ENCODE measurements around the gene HOXC10. TPM values are rescaled to one million over a fixed set of nuclear protein-coding genes. Genes with fewer than 3 reads are reported as not detected.

HOXC10 gene
- polyA plus RNA-seq, 4 donors = 1.2 TPM; not detected in 3

DNA sequence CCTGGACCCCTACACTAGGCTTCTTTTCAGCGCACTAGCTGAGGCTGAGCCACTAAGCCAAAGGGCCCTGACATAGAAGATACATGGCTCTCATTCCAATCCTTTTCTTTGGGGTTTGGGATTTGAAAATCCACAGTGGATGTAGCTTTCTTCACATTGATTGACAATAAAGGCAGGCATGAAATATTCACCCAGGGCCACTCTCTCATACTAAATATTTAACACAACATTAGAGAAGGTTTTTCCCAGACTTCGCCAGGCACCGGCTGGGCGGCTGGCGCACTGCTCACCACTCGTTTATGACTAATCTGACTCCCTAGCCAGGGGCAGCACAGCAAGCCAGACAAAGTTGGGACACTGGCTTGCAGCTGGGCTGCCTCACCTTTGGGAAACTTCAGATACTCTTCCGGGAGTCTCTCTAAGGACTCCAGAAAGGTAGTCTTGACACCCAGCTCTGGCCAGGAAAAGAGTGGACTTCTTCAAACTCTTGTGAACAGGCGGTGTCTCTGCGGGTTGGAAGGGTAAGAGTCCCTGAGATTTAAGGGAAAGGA, 12.7 kb upstream of the HOXC10 start:
- H3K27ac ChIP-seq (ENCODE audit: low read depth in 1 of 3, low read length in 2 of 3) = no peak overlapping the region
- H3K9me3 ChIP-seq (ENCODE audit: control insufficient read depth in 2 of 2, insufficient read depth in 1 of 2, low read depth in 1 of 2, low read length in 1 of 2) = peaks cover 0 to 16% of the 10 kb centered on the region in 2 donors
- peaks cover 0 to 15% (median 13%) of the 10 kb centered on the region in 3 donors for H3K4me1 ChIP-seq (ENCODE audit: control insufficient read depth in 3 of 3, insufficient read depth in 2 of 3, low read depth in 1 of 3, low read length in 2 of 3)
- H3K27me3 ChIP-seq (ENCODE audit: control insufficient read depth in 3 of 3, insufficient read depth in 3 of 3, low read length in 3 of 3) = peaks cover 5 to 98% (median 81%) of the 10 kb centered on the region in 3 donors
- DNase-seq = no peak
- H3K4me3 ChIP-seq (ENCODE audit: low read depth in 1 of 3, low read length in 3 of 3) = no peak overlapping the region
- 22 to 27% (median 26%) methylated on average over 9 of the region's 9 CpGs for WGBS, 3 donors
- no peak for FAIRE-seq
- H3K36me3 ChIP-seq (ENCODE audit: control insufficient read depth in 3 of 3, insufficient read depth in 2 of 3, low read depth in 1 of 3, low read length in 3 of 3) = no peaks in the 10 kb centered on the region

DNA sequence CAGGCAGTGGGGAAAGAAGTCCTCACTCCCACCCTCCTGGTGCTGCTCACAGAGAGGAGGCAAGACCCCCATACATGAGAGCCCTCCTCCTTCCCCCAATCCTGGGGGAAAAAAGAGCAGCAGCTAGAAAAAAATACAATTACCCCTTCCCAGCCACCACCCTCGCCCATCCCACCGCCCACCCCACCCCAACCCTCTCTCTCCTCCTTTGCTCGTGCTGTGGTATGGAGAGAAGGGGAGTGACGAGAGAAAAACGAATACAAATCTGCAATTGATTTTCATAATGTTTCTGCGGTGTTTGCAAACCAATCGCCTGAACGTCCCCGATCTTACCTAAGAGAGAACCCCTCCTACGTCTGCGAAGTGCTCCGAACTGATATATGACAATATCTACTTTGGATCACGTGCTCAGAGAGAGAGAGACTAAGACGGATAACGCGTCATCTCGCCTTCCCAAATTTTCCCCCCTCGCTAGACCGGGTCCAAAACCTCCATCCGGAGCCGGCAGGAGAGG, 12.2 kb upstream of the HOXC10 start, which contains the start of gene HOXC11:
HOXC11 (plus strand) TSS at position 405 of the 514 bp plus-strand sequence. CDS start 116 bp downstream, outside the sequence.
- Histone ChIP-seq H3K27ac (ENCODE audit: low read depth in 1 of 3, low read length in 2 of 3) (no peak within 1 kb of the TSS), H3K27me3 (ENCODE audit: control insufficient read depth in 3 of 3, insufficient read depth in 3 of 3, low read length in 3 of 3) (peaks cover 5 to 96% (median 75%) of the 10 kb centered on the region in 3 donors), H3K36me3 (ENCODE audit: control insufficient read depth in 3 of 3, insufficient read depth in 2 of 3, low read depth in 1 of 3, low read length in 3 of 3) (no peaks in the 10 kb centered on the region), H3K4me3 (ENCODE audit: low read depth in 1 of 3, low read length in 3 of 3) (peak within 1 kb of the TSS in 2 of 3 donors; percentile 41 to 43), H3K9me3 (ENCODE audit: control insufficient read depth in 2 of 2, insufficient read depth in 1 of 2, low read depth in 1 of 2, low read length in 1 of 2) (peaks cover 0 to 16% of the 10 kb centered on the region in 2 donors), H3K4me1 (ENCODE audit: control insufficient read depth in 3 of 3, insufficient read depth in 2 of 3, low read depth in 1 of 3, low read length in 2 of 3) (peaks cover 0 to 20% (median 13%) of the 10 kb centered on the region in 3 donors)
- no peak for DNase-seq
- 6 to 10% (median 6%) methylated on average over 21 of the region's 21 CpGs for WGBS, 3 donors
- FAIRE-seq = no peak

DNA sequence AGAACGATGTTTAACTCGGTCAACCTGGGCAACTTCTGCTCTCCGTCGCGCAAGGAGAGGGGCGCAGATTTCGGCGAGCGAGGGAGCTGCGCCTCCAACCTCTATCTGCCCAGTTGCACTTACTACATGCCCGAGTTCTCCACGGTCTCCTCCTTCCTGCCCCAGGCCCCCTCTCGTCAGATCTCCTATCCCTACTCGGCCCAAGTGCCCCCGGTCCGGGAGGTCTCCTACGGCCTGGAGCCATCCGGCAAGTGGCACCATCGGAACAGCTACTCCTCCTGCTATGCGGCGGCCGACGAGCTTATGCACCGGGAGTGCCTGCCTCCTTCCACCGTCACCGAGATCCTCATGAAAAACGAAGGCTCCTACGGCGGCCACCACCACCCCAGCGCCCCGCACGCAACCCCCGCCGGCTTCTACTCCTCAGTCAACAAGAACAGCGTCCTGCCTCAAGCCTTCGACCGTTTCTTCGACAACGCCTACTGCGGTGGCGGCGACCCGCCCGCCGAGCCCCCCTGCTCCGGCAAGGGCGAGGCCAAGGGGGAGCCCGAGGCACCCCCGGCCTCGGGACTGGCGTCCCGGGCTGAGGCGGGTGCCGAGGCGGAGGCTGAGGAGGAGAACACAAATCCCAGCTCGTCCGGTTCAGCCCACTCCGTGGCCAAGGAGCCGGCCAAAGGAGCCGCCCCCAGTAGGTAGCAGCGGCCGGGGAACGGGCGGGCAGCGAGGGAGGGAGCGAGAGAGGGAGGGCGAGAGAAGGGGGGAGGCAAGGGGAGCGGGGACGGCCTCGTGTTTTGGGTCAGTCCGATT, 11.5 kb upstream of the HOXC10 start:
- H3K4me1 ChIP-seq (ENCODE audit: control insufficient read depth in 3 of 3, insufficient read depth in 2 of 3, low read depth in 1 of 3, low read length in 2 of 3) = peaks cover 0 to 23% (median 13%) of the 10 kb centered on the region in 3 donors
- no peaks in the 10 kb centered on the region for H3K36me3 ChIP-seq (ENCODE audit: control insufficient read depth in 3 of 3, insufficient read depth in 2 of 3, low read depth in 1 of 3, low read length in 3 of 3)
- peak overlapping the region in 2 of 3 donors; percentile 41 to 43 for H3K4me3 ChIP-seq (ENCODE audit: low read depth in 1 of 3, low read length in 3 of 3)
- peaks cover 5 to 95% (median 73%) of the 10 kb centered on the region in 3 donors for H3K27me3 ChIP-seq (ENCODE audit: control insufficient read depth in 3 of 3, insufficient read depth in 3 of 3, low read length in 3 of 3)
- 2 to 8% (median 5%) methylated on average over 71 of the region's 71 CpGs for WGBS, 3 donors
- FAIRE-seq = no peak
- H3K9me3 ChIP-seq (ENCODE audit: control insufficient read depth in 2 of 2, insufficient read depth in 1 of 2, low read depth in 1 of 2, low read length in 1 of 2) = peaks cover 0 to 16% of the 10 kb centered on the region in 2 donors
- peak in 1 of 2 donors; percentile 57 for DNase-seq
- H3K27ac ChIP-seq (ENCODE audit: low read depth in 1 of 3, low read length in 2 of 3) = no peak overlapping the region

GRCh38 chr12:53974084-53975063, 10.6 kb upstream of the HOXC10 start, which contains the start of gene HOTAIR:
HOTAIR (minus strand) TSS chr12:53974954.
- no peak for FAIRE-seq
- H3K4me1 ChIP-seq (ENCODE audit: control insufficient read depth in 3 of 3, insufficient read depth in 2 of 3, low read depth in 1 of 3, low read length in 2 of 3) = peaks cover 3 to 28% (median 13%) of the 10 kb centered on the region in 3 donors
- H3K27ac ChIP-seq (ENCODE audit: low read depth in 1 of 3, low read length in 2 of 3) = peak within 1 kb of the TSS in 1 of 3 donors; percentile 27
- peaks cover 0 to 16% of the 10 kb centered on the region in 2 donors for H3K9me3 ChIP-seq (ENCODE audit: control insufficient read depth in 2 of 2, insufficient read depth in 1 of 2, low read depth in 1 of 2, low read length in 1 of 2)
- no peaks in the 10 kb centered on the region for H3K36me3 ChIP-seq (ENCODE audit: control insufficient read depth in 3 of 3, insufficient read depth in 2 of 3, low read depth in 1 of 3, low read length in 3 of 3)
- H3K4me3 ChIP-seq (ENCODE audit: low read depth in 1 of 3, low read length in 3 of 3) = peak within 1 kb of the TSS in 2 of 3 donors; percentile 41 to 43
- DNase-seq = peak; percentile 38 to 65
- peaks cover 5 to 91% (median 70%) of the 10 kb centered on the region in 3 donors for H3K27me3 ChIP-seq (ENCODE audit: control insufficient read depth in 3 of 3, insufficient read depth in 3 of 3, low read length in 3 of 3)
- WGBS, 3 donors = 3% methylated on average over 55 to 63 of the region's 63 CpGs

DNA sequence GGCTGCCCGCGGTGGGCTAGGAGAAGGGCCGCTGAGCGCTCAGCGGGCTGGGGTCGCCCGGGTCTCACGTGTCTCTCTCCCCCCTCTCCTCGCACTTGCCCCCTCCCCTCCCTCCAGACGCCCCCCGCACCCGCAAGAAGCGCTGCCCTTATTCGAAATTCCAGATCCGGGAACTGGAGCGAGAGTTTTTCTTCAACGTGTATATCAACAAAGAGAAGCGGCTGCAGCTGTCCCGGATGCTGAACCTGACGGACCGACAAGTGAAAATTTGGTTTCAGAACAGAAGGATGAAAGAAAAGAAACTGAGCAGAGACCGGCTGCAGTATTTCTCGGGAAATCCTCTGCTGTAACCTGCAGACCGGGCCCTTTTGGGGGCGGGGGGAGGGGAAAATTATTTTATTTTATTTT, 9.9 kb upstream of the HOXC10 start:
- peak overlapping the region in 2 of 3 donors; percentile 41 to 43 for H3K4me3 ChIP-seq (ENCODE audit: low read depth in 1 of 3, low read length in 3 of 3)
- DNase-seq (no peak), FAIRE-seq (no peak)
- WGBS, 3 donors = 5 to 9% (median 7%) methylated on average over 17 to 25 of the region's 25 CpGs
- H3K9me3 ChIP-seq (ENCODE audit: control insufficient read depth in 2 of 2, insufficient read depth in 1 of 2, low read depth in 1 of 2, low read length in 1 of 2) = peaks cover 0 to 16% of the 10 kb centered on the region in 2 donors
- H3K27me3 ChIP-seq (ENCODE audit: control insufficient read depth in 3 of 3, insufficient read depth in 3 of 3, low read length in 3 of 3) = peaks cover under 1 to 90% (median 68%) of the 10 kb centered on the region in 3 donors
- H3K36me3 ChIP-seq (ENCODE audit: control insufficient read depth in 3 of 3, insufficient read depth in 2 of 3, low read depth in 1 of 3, low read length in 3 of 3) = no peaks in the 10 kb centered on the region
- H3K4me1 ChIP-seq (ENCODE audit: control insufficient read depth in 3 of 3, insufficient read depth in 2 of 3, low read depth in 1 of 3, low read length in 2 of 3) = peaks cover 3 to 35% (median 13%) of the 10 kb centered on the region in 3 donors
- no peak overlapping the region for H3K27ac ChIP-seq (ENCODE audit: low read depth in 1 of 3, low read length in 2 of 3)

GRCh38 chr12:53975479-53976152, 9.3 kb upstream of the HOXC10 start:
- peak overlapping the region in 2 of 3 donors; percentile 14 to 43 for H3K4me3 ChIP-seq (ENCODE audit: low read depth in 1 of 3, low read length in 3 of 3)
- FAIRE-seq = no peak
- H3K27ac ChIP-seq (ENCODE audit: low read depth in 1 of 3, low read length in 2 of 3) = peak overlapping the region in 1 of 3 donors; percentile 27
- no peaks in the 10 kb centered on the region for H3K36me3 ChIP-seq (ENCODE audit: control insufficient read depth in 3 of 3, insufficient read depth in 2 of 3, low read depth in 1 of 3, low read length in 3 of 3)
- H3K27me3 ChIP-seq (ENCODE audit: control insufficient read depth in 3 of 3, insufficient read depth in 3 of 3, low read length in 3 of 3) = peaks cover 0 to 88% (median 66%) of the 10 kb centered on the region in 3 donors
- H3K9me3 ChIP-seq (ENCODE audit: control insufficient read depth in 2 of 2, insufficient read depth in 1 of 2, low read depth in 1 of 2, low read length in 1 of 2) = peaks cover 0 to 16% of the 10 kb centered on the region in 2 donors
- DNase-seq = peak in 1 of 2 donors; percentile 48
- WGBS, 3 donors = 16 to 39% (median 37%) methylated on average over 31 of the region's 31 CpGs
- H3K4me1 ChIP-seq (ENCODE audit: control insufficient read depth in 3 of 3, insufficient read depth in 2 of 3, low read depth in 1 of 3, low read length in 2 of 3) = peaks cover 3 to 36% (median 13%) of the 10 kb centered on the region in 3 donors

DNA sequence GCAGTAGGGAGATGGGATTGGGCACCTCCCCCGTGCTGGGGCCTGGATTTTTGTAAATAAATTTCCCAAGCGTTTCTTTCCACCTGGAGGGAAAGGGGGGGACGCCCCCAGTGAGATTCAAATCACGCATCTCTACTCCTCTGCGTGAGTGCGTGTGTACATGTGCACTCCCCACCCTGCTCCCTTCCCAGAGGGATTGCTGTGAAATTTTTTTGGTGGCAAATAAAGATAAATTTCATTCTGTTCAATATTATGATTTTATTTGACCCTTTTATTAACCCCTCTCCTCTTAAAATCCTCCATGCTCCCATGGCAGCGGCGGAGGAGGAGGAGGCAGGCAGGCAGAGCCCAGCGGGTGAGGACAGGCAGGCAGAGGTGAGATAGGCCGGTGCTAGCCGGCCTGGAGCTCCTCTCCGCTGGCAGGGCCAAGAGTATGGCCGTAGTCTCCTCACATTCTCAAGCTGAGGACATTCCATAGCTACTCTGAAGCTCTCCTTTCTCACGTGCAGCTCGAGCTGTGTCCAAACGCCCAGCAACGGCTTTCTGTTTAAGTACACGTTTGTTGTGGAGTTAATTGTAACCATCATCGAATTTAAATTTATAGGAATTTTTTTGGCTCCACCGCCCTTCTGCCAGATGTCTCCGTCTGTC, 8.6 kb upstream of the HOXC10 start:
- peaks cover 3 to 36% (median 13%) of the 10 kb centered on the region in 3 donors for H3K4me1 ChIP-seq (ENCODE audit: control insufficient read depth in 3 of 3, insufficient read depth in 2 of 3, low read depth in 1 of 3, low read length in 2 of 3)
- H3K36me3 ChIP-seq (ENCODE audit: control insufficient read depth in 3 of 3, insufficient read depth in 2 of 3, low read depth in 1 of 3, low read length in 3 of 3) = no peaks in the 10 kb centered on the region
- no peak overlapping the region for H3K27ac ChIP-seq (ENCODE audit: low read depth in 1 of 3, low read length in 2 of 3)
- 37 to 72% (median 55%) methylated on average over 21 of the region's 21 CpGs for WGBS, 3 donors
- H3K4me3 ChIP-seq (ENCODE audit: low read depth in 1 of 3, low read length in 3 of 3) = no peak overlapping the region
- H3K27me3 ChIP-seq (ENCODE audit: control insufficient read depth in 3 of 3, insufficient read depth in 3 of 3, low read length in 3 of 3) = peaks cover 0 to 88% (median 66%) of the 10 kb centered on the region in 3 donors
- no peak for FAIRE-seq
- peaks cover 0 to 16% of the 10 kb centered on the region in 2 donors for H3K9me3 ChIP-seq (ENCODE audit: control insufficient read depth in 2 of 2, insufficient read depth in 1 of 2, low read depth in 1 of 2, low read length in 1 of 2)
- DNase-seq = no peak

Measured in small intestine (tissue), 7 donors.